ENCODE data around the gene LSM6.

LSM6 gene

GRCh38 chr4:146191766-146192458 lies 16.4 kb downstream of the LSM6 start:
- H3K4me3 ChIP-seq (ENCODE audit: low read depth, low read length), result no peak overlapping the region
- TF ChIP-seq CTCF (IDR thresholded peaks at IDR 0.05; ENCODE audit: low read depth, low read length, missing control alignments), result no peak
- in situ Hi-C loops (cut with HindIII; ENCODE audit: low sequenced_read_pairs), result no loop called here
- DNase-seq (ENCODE audit: low read depth), result no peak

GRCh38 chr4:146193628-146194027 lies 18.1 kb downstream of the LSM6 start:
- H3K4me3 ChIP-seq (ENCODE audit: low read depth, low read length), result no peak overlapping the region
- in situ Hi-C loops (cut with HindIII; ENCODE audit: low sequenced_read_pairs), result no loop called here
- no peak for DNase-seq (ENCODE audit: low read depth)
- no peak for TF ChIP-seq CTCF (IDR thresholded peaks at IDR 0.05; ENCODE audit: low read depth, low read length, missing control alignments)

- in situ Hi-C loops (cut with HindIII; ENCODE audit: low sequenced_read_pairs), result no loop called here
- no peak overlapping the region for H3K4me3 ChIP-seq (ENCODE audit: low read depth, low read length)
- TF ChIP-seq CTCF (IDR thresholded peaks at IDR 0.05; ENCODE audit: low read depth, low read length, missing control alignments), result no peak
- no peak for DNase-seq (ENCODE audit: low read depth)
These were observed 18.7 kb downstream of the LSM6 start for GRCh38 chr4:146194212-146194611.

- TF ChIP-seq CTCF (IDR thresholded peaks at IDR 0.05; ENCODE audit: low read depth, low read length, missing control alignments), result no peak
- DNase-seq (ENCODE audit: low read depth), result no peak
- H3K4me3 ChIP-seq (ENCODE audit: low read depth, low read length), result no peak overlapping the region
- in situ Hi-C loops (cut with HindIII; ENCODE audit: low sequenced_read_pairs), result no loop called here
These were observed 27.1 kb downstream of the LSM6 start for GRCh38 chr4:146202665-146203064.

GRCh38 chr4:146207410-146207809 lies 31.9 kb downstream of the LSM6 start:
- H3K4me3 ChIP-seq (ENCODE audit: low read depth, low read length), result no peak overlapping the region
- TF ChIP-seq CTCF (IDR thresholded peaks at IDR 0.05; ENCODE audit: low read depth, low read length, missing control alignments), result no peak
- in situ Hi-C loops (cut with HindIII; ENCODE audit: low sequenced_read_pairs), result no loop called here
- DNase-seq (ENCODE audit: low read depth), result no peak

- no peak for DNase-seq (ENCODE audit: low read depth)
- H3K4me3 ChIP-seq (ENCODE audit: low read depth, low read length), result no peak overlapping the region
- TF ChIP-seq CTCF (IDR thresholded peaks at IDR 0.05; ENCODE audit: low read depth, low read length, missing control alignments), result no peak
- in situ Hi-C loops (cut with HindIII; ENCODE audit: low sequenced_read_pairs), result no loop called here
These were observed 35.4 kb downstream of the LSM6 start for GRCh38 chr4:146210890-146211289.

Data from astrocyte of the cerebellum (primary cell).